Parathyroid adenoma (tissue), 2 donors: ENCODE results near the gene PLXDC1.
"Not testable (repeated sequence)": the region's sequence is repeated elsewhere in the genome, so short reads cannot be mapped to it uniquely, and the experiment has no call there.

ENCODE experiments used
- H2AFZ ChIP-seq: fragments of 300-600 bp; sonication (generic); one replicate; pipeline ENCODE4 v1.7.0; 2017; ENCODE audit warnings: antibody characterized with exemption, mild to moderate bottlenecking
- H3K27ac ChIP-seq: fragments of 300-600 bp; sonication (generic); one replicate; pipeline ENCODE4 v1.7.0; 2017
- H3K27me3 ChIP-seq: fragments of 300-600 bp; sonication (generic); one replicate; pipeline ENCODE4 v1.7.0; 2017; ENCODE audit warnings: low read length; ENCODE audit not compliant: control insufficient read depth, insufficient read depth
- H3K36me3 ChIP-seq: fragments of 300-600 bp; sonication (generic); one replicate; pipeline ENCODE4 v1.7.0; 2017; ENCODE audit warnings: low read length; ENCODE audit not compliant: control insufficient read depth, insufficient read depth
- H3K4me1 ChIP-seq: fragments of 300-600 bp; sonication (generic); one replicate; pipeline ENCODE4 v1.7.0; 2017; ENCODE audit warnings: control low read depth
- H3K4me2 ChIP-seq: fragments of 300-600 bp; sonication (generic); one replicate; pipeline ENCODE4 v1.7.0; 2017; ENCODE audit warnings: low read length
- H3K4me3 ChIP-seq: fragments of 300-600 bp; sonication (generic); one replicate; pipeline ENCODE4 v1.7.0; 2017; ENCODE audit warnings: low read depth, low read length
- H3K79me2 ChIP-seq: fragments of 300-600 bp; sonication (generic); one replicate; pipeline ENCODE4 v1.7.0; 2017; ENCODE audit warnings: control low read depth
- H3K9ac ChIP-seq: fragments of 300-600 bp; sonication (generic); one replicate; pipeline ENCODE4 v1.7.0; 2017; ENCODE audit warnings: mild to moderate bottlenecking
- H3K9me3 ChIP-seq: fragments of 300-600 bp; sonication (generic); one replicate; pipeline ENCODE4 v1.7.0; 2017; ENCODE audit warnings: low read length; ENCODE audit not compliant: control insufficient read depth
- TF ChIP-seq, protein P1 (sequence below): fragments of 300-600 bp; sonication (generic); IDR thresholded peaks from one replicate; pipeline ENCODE4 v1.7.0; 2017; ENCODE audit warnings: antibody characterized with exemption, mild to moderate bottlenecking
- donor health status: primary hyperparathyroidism.

Gene PLXDC1

GRCh38 chr17:39126436-39126835 lies 25.0 kb downstream of the PLXDC1 start:
- H3K27me3 ChIP-seq = no peaks in the 10 kb centered on the region
- TF ChIP-seq, protein P1, sequence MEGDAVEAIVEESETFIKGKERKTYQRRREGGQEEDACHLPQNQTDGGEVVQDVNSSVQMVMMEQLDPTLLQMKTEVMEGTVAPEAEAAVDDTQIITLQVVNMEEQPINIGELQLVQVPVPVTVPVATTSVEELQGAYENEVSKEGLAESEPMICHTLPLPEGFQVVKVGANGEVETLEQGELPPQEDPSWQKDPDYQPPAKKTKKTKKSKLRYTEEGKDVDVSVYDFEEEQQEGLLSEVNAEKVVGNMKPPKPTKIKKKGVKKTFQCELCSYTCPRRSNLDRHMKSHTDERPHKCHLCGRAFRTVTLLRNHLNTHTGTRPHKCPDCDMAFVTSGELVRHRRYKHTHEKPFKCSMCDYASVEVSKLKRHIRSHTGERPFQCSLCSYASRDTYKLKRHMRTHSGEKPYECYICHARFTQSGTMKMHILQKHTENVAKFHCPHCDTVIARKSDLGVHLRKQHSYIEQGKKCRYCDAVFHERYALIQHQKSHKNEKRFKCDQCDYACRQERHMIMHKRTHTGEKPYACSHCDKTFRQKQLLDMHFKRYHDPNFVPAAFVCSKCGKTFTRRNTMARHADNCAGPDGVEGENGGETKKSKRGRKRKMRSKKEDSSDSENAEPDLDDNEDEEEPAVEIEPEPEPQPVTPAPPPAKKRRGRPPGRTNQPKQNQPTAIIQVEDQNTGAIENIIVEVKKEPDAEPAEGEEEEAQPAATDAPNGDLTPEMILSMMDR = no peak
- no peak overlapping the region for H2AFZ ChIP-seq
- no peaks in the 10 kb centered on the region for H3K4me1 ChIP-seq
- H3K9me3 ChIP-seq = no peaks in the 10 kb centered on the region
- no peak overlapping the region for H3K4me3 ChIP-seq
- no peak overlapping the region for H3K9ac ChIP-seq
- no peaks in the 10 kb centered on the region for H3K36me3 ChIP-seq
- H3K27ac ChIP-seq = no peak overlapping the region
- no peaks in the 10 kb centered on the region for H3K79me2 ChIP-seq
- H3K4me2 ChIP-seq = no peak overlapping the region

DNA sequence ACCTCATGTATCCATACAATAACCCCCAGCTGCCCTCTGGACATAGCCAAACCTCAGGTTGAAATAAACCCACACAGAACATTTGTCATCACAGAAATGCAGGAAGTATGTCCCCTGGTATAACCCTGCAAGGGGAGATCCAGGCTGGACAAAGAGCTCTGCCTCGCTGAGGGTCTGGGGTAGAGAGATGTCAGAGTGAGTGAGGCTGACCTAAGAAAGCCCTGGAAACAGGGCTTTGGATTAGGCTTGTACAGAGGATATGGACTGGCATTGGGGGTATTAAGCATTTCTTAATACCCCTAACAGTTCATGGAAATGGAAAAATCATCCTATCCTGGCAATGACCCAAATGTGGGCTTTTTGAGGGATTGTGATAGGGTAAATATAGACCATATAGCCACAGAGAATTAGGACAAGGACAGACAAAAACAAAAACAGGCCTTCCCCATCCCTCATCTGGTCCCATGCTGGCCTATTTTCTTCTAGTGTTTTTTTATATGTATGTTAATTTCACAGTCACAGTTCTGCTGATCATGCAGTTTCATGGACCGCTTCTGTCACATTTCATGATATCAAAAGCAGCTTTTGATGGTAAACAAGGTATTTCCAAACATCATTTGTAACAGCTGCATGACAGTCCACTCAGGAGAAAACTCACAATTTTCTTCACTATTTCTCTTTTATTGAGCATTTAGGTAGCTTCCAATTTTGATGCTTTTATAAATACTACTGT lies 26.1 kb downstream of the PLXDC1 start:
- Histone ChIP-seq H3K36me3 (no peaks in the 10 kb centered on the region), H3K9me3 (no peaks in the 10 kb centered on the region), H3K4me3 (no peak overlapping the region), H3K27ac (no peak overlapping the region), H3K27me3 (no peaks in the 10 kb centered on the region), H2AFZ (no peak overlapping the region), H3K4me2 (no peak overlapping the region), H3K79me2 (no peaks in the 10 kb centered on the region), H3K4me1 (no peaks in the 10 kb centered on the region), H3K9ac (no peak overlapping the region)
- TF ChIP-seq, protein P1 = no peak

DNA sequence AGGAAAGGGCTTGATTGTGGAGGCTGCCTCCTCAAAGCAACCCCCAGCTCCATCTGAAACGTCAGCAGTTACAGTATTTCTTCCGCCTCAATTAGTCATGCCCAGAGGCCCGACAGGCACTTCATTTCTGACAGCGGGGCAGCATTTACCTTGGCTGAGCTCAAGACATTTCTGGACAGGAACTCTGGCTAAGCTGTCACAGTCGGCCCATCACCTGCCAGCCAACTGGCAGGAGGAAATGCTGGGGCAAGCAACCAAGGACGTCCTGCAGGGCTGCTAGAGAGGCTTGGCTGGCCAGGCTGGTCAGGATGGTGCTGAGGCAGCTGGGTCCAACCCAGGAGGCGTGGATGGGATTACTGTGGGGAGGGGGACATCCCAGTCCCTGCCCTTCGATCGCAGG lies 27.8 kb downstream of the PLXDC1 start:
- no peaks in the 10 kb centered on the region for H3K27me3 ChIP-seq
- H3K4me1 ChIP-seq = no peaks in the 10 kb centered on the region
- no peak overlapping the region for H3K27ac ChIP-seq
- no peaks in the 10 kb centered on the region for H3K36me3 ChIP-seq
- H3K79me2 ChIP-seq = no peaks in the 10 kb centered on the region
- TF ChIP-seq, protein P1 = no peak
- H3K9ac ChIP-seq = no peak overlapping the region
- H3K4me2 ChIP-seq = no peak overlapping the region
- no peak overlapping the region for H3K4me3 ChIP-seq
- H3K9me3 ChIP-seq = no peaks in the 10 kb centered on the region
- H2AFZ ChIP-seq = no peak overlapping the region

- H2AFZ ChIP-seq = no peak overlapping the region
- H3K27me3 ChIP-seq = no peaks in the 10 kb centered on the region
- no peak overlapping the region for H3K4me2 ChIP-seq
- no peak overlapping the region for H3K27ac ChIP-seq
- H3K36me3 ChIP-seq = no peaks in the 10 kb centered on the region
- H3K79me2 ChIP-seq = no peaks in the 10 kb centered on the region
- no peak overlapping the region for H3K4me3 ChIP-seq
- no peaks in the 10 kb centered on the region for H3K9me3 ChIP-seq
- TF ChIP-seq, protein P1 = no peak
- H3K9ac ChIP-seq = no peak overlapping the region
- H3K4me1 ChIP-seq = no peaks in the 10 kb centered on the region
Observed at GRCh38 chr17:39122991-39123390, 28.4 kb downstream of the PLXDC1 start.

DNA sequence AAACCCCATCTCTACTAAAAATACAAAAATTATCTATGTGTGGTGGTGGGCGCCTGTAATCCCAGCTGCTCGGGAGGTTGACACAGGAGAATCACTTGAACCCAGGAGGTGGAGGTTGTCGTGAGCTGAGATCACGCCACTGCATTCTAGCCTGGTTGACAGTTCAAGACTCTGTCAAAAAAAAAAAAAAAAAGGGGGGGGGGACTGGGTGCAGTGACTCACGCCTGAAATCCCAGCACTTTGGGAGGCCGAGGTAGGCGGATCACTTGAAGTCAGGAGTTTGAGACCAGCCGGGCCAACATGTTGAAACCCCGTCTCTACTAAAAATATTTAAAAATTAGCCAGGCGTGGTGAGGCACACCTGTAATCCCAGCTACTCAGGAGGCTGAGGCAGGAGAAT lies 29.5 kb downstream of the PLXDC1 start:
- H3K4me3 ChIP-seq, H3K36me3 ChIP-seq, H3K79me2 ChIP-seq, H2AFZ ChIP-seq, H3K9ac ChIP-seq, H3K27ac ChIP-seq, H3K9me3 ChIP-seq, H3K27me3 ChIP-seq, H3K4me1 ChIP-seq, H3K4me2 ChIP-seq: not testable (repeated sequence)
